HG03108 (cell line): ENCODE data around the gene CARD14.

Experiments
- ATAC-seq: cut with Tn5 transposase; IDR thresholded peaks from one replicate; pipeline ENCODE4 v1.9.1; 2021; ENCODE audit warnings: moderate library complexity; ENCODE audit not compliant: unreplicated experiment

Gene CARD14

GRCh38 chr17:80209765-80210164 lies 39.9 kb downstream of the CARD14 start:
- ATAC-seq, result no peak

DNA sequence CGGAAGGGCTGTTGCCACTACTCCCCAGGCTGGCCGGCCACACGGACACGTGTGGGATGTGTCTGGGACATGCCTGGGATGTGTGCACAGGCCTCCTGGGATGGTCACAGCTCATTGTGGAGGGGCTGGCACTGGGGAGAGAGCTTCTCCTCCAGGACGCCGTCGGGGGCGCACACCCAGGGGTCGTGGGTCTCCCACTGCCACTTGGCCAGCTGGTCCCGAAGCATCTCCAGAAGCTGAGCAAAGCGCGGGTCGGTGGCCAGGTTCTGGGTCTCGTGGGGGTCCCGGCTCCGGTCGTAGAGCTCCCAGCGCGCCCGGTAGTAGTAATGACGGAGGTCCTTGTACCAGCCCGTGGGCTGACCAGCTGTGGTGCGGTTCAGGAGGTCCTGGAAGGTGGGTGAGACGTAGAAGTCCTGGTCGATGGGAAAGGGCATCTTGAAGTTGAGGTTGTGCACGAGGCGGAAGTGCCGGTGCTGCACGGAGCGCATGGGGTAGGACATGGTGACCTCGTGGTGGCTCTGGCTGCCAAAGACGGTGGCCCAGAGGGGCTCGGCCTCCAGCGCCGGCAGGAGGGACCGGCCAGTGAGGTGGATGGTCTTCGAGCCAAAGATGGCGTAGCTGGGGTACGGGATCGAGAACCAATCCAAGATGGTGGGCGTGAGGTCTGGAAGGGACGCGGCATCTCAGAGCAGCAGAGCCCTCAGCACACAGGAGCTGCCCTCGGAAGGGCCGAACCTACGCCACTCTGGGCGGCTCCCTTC lies 40.7 kb downstream of the CARD14 start:
- ATAC-seq, result no peak

DNA sequence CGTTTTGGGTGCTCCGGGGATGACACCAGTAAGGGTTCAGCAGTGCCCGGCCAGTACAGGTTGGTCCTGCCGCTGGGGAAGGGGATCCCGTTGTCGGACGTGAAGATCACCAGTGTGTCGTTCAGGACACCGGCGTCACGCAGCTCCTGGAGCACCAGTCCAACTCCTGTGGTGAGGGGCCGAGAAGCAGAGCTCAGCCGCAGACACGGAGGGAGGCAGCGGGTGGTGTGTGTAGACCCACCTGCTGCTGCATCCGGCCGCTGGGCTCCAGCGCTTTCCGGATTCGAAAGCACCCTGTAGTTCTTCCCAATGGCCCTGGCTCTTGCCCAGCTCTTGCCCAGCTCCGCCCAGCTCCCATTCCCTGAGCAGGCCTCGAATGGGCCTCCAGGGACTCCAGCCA lies 42.3 kb downstream of the CARD14 start:
- no peak for ATAC-seq

- ATAC-seq, result no peak
Observed at GRCh38 chr17:80212511-80212910, 42.7 kb downstream of the CARD14 start.

- no peak for ATAC-seq
Observed at GRCh38 chr17:80212962-80213642, 43.3 kb downstream of the CARD14 start.

- ATAC-seq, result no peak
Observed at GRCh38 chr17:80213643-80213975, 43.8 kb downstream of the CARD14 start.

- ATAC-seq, result no peak
Observed at GRCh38 chr17:80214012-80214877, 44.4 kb downstream of the CARD14 start.

DNA sequence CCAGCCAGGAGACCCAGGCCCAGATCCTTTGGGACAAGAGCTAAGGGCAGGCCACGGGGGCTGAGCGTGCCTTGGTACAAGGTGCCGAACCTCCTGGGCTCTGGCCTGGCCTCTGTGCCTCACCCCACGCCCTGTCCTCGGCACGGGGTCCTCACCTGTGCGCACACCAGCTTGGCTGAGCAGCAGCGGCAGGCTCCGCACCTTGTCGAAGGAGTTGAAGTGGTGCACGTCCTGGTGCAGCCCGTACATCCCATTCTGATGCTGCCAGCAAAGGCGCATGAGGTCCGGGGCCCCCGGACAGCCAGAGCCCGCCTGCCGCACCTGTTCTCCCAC lies 45.0 kb downstream of the CARD14 start:
- ATAC-seq, result no peak

GRCh38 chr17:80216473-80217456 lies 46.9 kb downstream of the CARD14 start:
- no peak for ATAC-seq

- no peak for ATAC-seq
Observed at GRCh38 chr17:80217703-80218362, 48.0 kb downstream of the CARD14 start.

DNA sequence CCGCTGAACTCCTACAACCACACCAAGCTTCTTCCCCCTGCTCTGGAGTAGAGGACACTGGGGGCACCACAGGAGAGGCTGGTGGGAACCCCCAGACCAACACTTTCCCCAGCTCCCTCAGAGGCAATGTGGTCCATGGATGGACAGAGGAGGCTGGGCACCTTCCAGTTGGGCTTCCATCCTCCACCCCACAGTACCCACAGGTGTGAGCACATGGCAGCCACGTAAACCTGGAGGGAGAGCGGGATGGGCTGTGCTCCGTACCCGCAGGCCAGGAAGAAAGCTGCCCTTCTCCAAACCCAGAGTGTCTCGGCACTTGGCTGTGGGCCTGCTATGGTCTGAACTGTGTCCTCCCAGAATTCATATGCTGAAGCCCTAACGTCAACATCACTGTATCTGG lies 48.6 kb downstream of the CARD14 start:
- no peak for ATAC-seq

DNA sequence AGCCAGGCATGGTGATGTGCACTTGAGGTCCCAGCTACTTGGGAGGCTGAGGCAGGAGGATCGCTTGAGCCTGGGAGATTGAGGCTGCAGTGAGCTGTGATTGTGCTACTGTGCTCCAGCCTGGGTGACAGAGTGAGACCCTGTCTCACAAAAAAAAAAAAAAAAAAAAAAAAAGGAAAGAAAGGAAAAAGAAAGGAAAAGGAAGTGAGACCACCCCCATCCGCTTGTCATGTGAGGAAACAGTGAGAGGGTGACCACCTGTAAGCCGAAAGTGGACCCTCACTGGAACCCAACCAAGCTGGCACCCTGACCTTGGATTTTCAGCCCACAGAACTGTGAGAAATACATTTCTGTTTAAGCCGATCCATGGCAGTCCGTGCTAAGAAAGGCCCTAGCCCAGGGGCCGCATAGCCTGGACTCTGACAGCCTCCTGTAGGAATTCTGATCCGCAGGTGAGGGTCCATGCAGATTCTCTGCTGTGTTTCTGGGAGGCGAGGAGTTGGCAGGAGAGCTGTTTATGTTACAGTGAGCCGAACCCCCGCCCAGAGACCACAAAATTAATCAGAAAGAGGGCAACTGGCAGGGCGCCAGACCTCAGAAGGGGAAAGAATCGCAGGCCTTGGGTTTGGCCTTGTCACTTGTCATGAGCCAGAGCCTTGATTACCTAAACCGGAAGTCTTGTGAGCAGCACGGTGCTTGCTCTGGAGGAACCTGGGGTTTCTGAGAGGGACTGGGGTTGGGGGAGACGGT lies 49.4 kb downstream of the CARD14 start:
- ATAC-seq, result peak; percentile 67

DNA sequence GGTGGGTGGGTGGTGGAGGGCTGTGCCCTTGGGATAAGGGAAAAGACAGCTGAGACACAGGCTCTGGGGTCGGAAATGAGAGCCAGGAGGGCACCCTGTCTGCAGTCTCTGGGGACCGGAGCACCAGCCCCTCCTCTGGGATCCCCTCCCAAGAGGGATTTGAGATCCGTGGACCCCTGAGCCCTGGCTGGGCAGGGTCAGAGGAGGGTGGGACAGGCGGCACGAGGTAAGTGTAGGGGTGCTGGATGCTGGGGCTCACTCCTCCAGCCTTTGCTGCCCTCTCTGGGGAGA lies 49.9 kb downstream of the CARD14 start:
- peak; percentile 14 for ATAC-seq

DNA sequence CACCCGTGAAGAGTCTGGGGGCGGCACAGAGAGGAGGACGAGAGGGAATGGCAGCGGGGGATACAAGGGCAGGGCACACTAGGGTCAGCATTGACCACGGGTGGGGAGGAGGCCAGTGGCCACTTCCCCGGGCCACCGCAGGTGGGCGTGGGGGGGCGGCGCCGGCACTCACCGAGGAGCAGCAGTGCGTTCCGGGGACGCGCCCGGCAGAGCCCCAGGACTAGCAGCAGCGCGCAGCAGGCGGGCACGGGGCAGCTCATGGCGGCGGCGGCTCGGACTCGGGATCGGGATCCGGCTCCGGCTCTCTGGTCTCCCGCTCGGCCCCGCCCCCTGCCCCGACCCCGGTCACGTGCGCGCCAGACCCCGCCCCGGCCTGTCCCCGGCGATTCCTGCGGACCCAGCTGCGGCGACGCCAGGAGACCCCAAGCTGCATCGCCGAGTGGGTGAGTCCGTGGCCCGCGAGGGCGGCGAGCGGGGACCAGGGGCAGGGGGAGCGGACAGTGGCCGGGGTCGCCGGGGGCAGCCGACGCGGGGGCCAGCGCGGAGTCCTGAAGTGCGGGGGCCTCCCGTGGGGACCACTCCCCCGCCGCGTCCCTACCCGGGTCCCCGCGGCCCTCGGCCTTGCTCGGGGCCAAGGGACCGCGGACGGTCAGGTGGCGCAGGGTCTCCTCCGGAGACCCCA lies 50.4 kb downstream of the CARD14 start, which contains the start of the genes SGSH and SLC26A11:
Gene SGSH, minus strand, starts transcription at position 280 of the 682 bp plus-strand sequence. Its CDS starts 20 bp downstream, at position 260.
Gene SLC26A11, plus strand, starts transcription at position 374 of the 682 bp plus-strand sequence. CDS start 1,134 bp downstream, outside the sequence.
- peak; percentile 18 for ATAC-seq

- ATAC-seq, result no peak
Observed at GRCh38 chr17:80220736-80221215, 50.9 kb downstream of the CARD14 start.

- ATAC-seq, result no peak
Observed at GRCh38 chr17:80221351-80222105, 51.7 kb downstream of the CARD14 start.

GRCh38 chr17:80222376-80223141 lies 52.7 kb downstream of the CARD14 start:
- no peak for ATAC-seq
